GM12865 (cell line): Measurements from ENCODE around the gene SYTL3.

Source experiments
- DNase-seq: peaks from one replicate; pipeline ENCODE4 v3.0.0; 2010; ENCODE audit warnings: low read depth
- H3K4me3 ChIP-seq: 2 replicates; pipeline ENCODE4 v1.5.1; 2011; ENCODE audit warnings: mild to moderate bottlenecking, low read depth, low read length, control low read depth
- TF ChIP-seq, protein P1 (sequence below): IDR thresholded peaks from 2 replicates; pipeline ENCODE4 v1.5.1; 2011; ENCODE audit warnings: low read length, control low read depth, low read depth, inconsistent platforms; ENCODE audit not compliant: insufficient read depth; ENCODE audit errors: missing control alignments

Gene SYTL3

DNA sequence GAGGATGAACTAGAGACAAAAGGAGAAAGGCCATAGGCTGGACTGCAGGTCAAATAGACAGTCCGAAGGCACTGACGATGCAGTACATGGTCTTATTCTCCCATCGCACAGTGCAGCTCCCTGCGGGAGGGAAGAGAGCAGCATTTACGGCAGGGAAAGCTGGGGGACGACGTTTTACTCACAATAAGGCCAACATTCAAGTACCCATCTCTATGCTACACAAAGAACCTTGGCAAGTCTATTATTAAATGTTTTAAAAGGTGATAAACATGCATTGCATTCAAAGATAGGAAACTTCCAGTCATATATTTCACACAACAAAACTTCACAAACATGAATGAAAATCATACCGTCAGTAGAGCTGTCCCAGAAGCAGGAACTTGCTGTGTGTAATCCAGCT, 13.1 kb upstream of the SYTL3 start:
- H3K4me3 ChIP-seq, result no peak overlapping the region
- TF ChIP-seq, protein P1, sequence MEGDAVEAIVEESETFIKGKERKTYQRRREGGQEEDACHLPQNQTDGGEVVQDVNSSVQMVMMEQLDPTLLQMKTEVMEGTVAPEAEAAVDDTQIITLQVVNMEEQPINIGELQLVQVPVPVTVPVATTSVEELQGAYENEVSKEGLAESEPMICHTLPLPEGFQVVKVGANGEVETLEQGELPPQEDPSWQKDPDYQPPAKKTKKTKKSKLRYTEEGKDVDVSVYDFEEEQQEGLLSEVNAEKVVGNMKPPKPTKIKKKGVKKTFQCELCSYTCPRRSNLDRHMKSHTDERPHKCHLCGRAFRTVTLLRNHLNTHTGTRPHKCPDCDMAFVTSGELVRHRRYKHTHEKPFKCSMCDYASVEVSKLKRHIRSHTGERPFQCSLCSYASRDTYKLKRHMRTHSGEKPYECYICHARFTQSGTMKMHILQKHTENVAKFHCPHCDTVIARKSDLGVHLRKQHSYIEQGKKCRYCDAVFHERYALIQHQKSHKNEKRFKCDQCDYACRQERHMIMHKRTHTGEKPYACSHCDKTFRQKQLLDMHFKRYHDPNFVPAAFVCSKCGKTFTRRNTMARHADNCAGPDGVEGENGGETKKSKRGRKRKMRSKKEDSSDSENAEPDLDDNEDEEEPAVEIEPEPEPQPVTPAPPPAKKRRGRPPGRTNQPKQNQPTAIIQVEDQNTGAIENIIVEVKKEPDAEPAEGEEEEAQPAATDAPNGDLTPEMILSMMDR, result no peak
- no peak for DNase-seq

DNA sequence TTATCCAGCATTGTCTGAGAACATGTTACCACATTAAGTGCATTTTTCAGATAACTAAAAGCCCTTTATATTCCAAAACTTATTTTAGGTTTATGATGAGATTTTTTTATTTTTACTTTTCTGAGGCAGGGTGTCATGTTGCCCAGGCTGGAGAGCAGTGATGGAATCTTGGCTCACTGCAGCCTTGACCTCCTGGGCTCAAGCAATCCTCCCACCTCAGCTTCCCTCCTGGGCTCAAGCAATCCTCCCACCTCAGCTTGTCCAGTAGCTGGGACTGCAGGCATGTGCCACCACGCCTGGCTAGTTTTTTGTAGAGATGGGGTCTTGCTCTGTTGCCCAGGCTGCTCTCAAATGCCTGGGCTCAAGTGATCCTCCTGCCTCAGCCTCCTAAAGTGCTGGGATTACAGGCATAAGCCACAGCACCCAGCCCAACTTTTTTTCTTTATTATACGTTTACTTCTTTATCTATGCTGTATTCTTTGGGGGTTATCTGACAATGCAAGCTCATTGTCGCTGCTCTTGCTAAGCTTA, 11.5 kb upstream of the SYTL3 start:
- no peak for DNase-seq
- no peak overlapping the region for H3K4me3 ChIP-seq
- TF ChIP-seq, protein P1, result no peak

GRCh38 chr6:158639056-158639455, 10.8 kb upstream of the SYTL3 start:
- no peak overlapping the region for H3K4me3 ChIP-seq
- no peak for DNase-seq
- TF ChIP-seq, protein P1, result no peak

DNA sequence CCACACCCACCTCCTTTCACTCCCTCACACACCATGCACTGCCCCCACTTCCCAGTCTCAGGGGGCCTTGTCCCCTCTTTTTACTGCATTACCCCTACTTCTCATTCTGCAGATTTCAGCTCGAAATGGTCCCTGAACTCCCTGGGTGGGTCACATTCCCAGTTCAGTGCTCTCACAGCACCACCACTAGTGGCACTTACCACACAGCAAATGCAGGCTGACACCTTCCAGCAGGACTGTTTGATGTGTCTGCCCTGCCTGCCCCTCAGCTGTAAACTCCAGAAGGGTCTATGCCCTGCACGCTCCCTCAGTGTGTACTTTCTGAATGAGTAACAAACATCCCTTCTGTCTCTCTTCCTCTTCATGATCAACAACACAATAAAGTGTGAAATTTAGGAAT, 9.3 kb upstream of the SYTL3 start:
- DNase-seq, result no peak
- TF ChIP-seq, protein P1, result no peak
- H3K4me3 ChIP-seq, result no peak overlapping the region

DNA sequence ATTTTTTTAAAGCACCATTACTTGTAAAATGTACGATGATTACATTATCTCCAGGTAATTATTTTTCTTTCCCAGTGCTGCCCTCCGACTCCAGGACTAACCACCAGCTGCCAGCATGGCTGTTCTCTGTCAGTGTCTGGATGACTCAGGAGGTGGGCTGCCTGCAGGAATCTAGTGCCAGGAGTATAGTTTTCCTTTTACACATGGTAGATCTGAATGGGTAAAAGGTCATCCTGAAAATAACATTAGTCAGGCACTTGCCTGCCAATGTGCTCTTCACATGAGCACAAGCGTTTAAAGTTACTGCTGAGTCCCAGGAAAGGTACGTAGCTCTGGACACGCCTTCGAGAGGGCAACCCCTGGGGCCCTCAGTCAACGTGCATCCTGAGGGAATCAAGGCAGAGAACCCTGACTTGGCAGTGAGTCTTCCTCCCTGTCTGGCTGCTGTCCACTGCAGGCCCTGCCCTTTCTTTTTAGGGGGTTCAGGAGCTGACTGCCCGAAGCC, 7.7 kb upstream of the SYTL3 start:
- H3K4me3 ChIP-seq, result no peak overlapping the region
- TF ChIP-seq, protein P1, result no peak
- DNase-seq, result no peak

GRCh38 chr6:158643836-158644230, 6.0 kb upstream of the SYTL3 start:
- DNase-seq, result no peak
- H3K4me3 ChIP-seq, result peak overlapping the region; percentile 92

More at GRCh38 chr6:158643836-158644230, 6.0 kb upstream of the SYTL3 start:
- TF ChIP-seq, protein P1, result no peak
